Measurements from ENCODE around the gene PERCC1. TPM values are rescaled to one million over a fixed set of nuclear protein-coding genes. Genes with fewer than 3 reads are reported as not detected.
"Not testable (repeated sequence)": the region's sequence is repeated elsewhere in the genome, so short reads cannot be mapped to it uniquely, and the experiment has no call there.

Gene PERCC1
- total RNA-seq, 2 experiments from 2014 or later: not detected

DNA sequence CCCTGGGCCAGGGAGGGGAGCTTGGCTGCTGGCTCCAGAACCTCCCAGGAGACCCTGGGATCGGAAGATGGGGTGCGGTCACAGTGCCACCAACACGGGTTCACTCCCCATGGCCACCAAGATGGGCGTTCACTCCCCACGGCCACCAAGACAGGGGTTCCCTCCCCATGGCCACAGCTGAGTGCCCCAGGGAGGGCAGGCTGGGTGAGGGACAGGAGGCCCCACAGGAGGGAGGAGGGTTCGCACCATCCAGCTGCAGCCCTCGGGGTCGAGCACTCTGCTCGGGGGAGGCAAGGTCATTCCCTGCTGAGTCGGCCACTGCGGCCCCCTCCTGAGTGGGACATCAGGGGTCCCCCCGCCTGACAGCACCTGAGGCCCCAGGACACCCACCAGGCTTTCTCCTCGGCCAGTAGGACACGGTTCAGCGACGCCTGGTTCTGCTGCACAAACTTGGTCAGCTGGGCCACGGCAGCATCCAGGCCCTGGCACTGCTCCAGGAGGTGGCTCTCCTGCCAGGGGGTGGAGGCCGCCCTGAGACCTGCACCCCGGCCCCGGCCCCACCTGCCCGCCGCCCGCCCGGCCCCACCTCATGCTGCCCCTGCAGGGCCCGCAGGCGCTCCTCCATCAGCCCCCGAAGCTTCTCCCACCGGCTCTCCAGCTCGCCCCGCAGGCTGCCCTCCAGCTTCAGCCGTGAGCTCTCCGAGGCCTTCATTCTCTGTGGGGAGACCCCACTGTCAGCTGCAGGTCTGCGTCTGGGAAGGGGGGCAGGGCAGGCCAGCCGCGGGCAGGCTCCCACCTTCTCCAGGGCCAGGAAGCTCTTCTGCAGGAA lies 7.6 kb downstream of the PERCC1 start:
- POLR2A ChIA-PET: no interaction called here
- Histone ChIP-seq H3K27ac (ENCODE audit: low read depth, low read length, poor library complexity, severe bottlenecking) (no peak overlapping the region), H3K9me3 (ENCODE audit: low read length) (no peaks in the 10 kb centered on the region), H3K79me2 (ENCODE audit: insufficient read depth, low read depth, low read length) (no peaks in the 10 kb centered on the region), H3K4me1 (ENCODE audit: insufficient read depth, low read length, poor library complexity, severe bottlenecking) (no peaks in the 10 kb centered on the region), H3K4me2 (ENCODE audit: low read length) (no peak overlapping the region), H3K36me3 (ENCODE audit: insufficient read depth, low read length) (no peaks in the 10 kb centered on the region), H3K9me2 (ENCODE audit: insufficient read depth, low read length) (no peaks in the 10 kb centered on the region), H4K20me1 (ENCODE audit: insufficient read depth, low read length) (no peaks in the 10 kb centered on the region), H2AFZ (ENCODE audit: low read length) (no peak overlapping the region), H3K4me3 (ENCODE audit: low read depth, low read length, poor library complexity, severe bottlenecking) (no peak overlapping the region)
- DNase-seq (ENCODE audit: low spot score): no peak
- CTCF ChIA-PET (ENCODE audit: unreplicated experiment): no interaction called here
- no peak for TF ChIP-seq EZH2phosphoT487 (IDR thresholded peaks at IDR 0.05; ENCODE audit: borderline replicate concordance, low read depth, low read length)
- TF ChIP-seq, protein P1, sequence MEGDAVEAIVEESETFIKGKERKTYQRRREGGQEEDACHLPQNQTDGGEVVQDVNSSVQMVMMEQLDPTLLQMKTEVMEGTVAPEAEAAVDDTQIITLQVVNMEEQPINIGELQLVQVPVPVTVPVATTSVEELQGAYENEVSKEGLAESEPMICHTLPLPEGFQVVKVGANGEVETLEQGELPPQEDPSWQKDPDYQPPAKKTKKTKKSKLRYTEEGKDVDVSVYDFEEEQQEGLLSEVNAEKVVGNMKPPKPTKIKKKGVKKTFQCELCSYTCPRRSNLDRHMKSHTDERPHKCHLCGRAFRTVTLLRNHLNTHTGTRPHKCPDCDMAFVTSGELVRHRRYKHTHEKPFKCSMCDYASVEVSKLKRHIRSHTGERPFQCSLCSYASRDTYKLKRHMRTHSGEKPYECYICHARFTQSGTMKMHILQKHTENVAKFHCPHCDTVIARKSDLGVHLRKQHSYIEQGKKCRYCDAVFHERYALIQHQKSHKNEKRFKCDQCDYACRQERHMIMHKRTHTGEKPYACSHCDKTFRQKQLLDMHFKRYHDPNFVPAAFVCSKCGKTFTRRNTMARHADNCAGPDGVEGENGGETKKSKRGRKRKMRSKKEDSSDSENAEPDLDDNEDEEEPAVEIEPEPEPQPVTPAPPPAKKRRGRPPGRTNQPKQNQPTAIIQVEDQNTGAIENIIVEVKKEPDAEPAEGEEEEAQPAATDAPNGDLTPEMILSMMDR (conservative IDR thresholded peaks at IDR 0.05; ENCODE audit: low read length): no peak
- intact Hi-C loops (cut with micrococcal nuclease; ENCODE audit: unreplicated experiment): no loop called here
- no TSS peak for BruUV-seq (replicated peaks)

DNA sequence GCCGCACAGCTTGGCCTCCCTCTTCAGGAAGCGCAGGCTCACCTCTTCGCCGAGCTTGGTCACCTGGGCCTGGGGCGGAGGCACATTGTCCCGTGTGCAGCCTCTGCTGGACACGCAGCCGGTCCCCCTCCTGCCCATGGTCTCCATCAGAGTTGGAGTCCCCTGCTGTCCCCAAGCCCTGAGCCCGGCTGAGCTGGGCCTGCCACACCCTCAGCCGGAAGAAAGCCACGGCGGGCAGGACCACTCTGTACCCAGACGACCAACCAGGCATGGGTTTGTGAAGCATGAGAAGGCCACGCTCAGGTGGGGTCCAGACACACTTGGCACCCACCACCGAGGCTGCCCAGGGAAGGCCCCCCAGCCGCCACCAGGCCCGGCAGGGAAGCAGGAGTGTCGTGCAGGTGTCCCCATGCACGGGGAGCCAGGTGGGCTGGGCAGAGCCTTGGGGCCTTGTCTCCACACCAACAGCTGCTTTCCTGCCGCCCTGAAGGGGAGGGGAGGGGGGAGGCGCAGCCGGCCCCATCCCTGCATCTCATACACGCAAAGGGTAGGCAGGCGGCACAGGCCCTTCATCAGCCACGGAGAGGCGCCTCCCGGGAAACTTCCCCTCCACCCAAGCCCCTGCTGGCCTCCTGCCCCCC lies 8.3 kb downstream of the PERCC1 start:
- DNase-seq (ENCODE audit: low spot score): no peak
- intact Hi-C loops (cut with micrococcal nuclease; ENCODE audit: unreplicated experiment): no loop called here
- Histone ChIP-seq H3K79me2 (ENCODE audit: insufficient read depth, low read depth, low read length) (no peaks in the 10 kb centered on the region), H3K9me2 (ENCODE audit: insufficient read depth, low read length) (no peaks in the 10 kb centered on the region), H3K4me2 (ENCODE audit: low read length) (no peak overlapping the region), H3K27ac (ENCODE audit: low read depth, low read length, poor library complexity, severe bottlenecking) (no peak overlapping the region), H2AFZ (ENCODE audit: low read length) (no peak overlapping the region), H3K36me3 (ENCODE audit: insufficient read depth, low read length) (no peaks in the 10 kb centered on the region), H3K9me3 (ENCODE audit: low read length) (no peaks in the 10 kb centered on the region), H4K20me1 (ENCODE audit: insufficient read depth, low read length) (no peaks in the 10 kb centered on the region), H3K4me1 (ENCODE audit: insufficient read depth, low read length, poor library complexity, severe bottlenecking) (no peaks in the 10 kb centered on the region), H3K4me3 (ENCODE audit: low read depth, low read length, poor library complexity, severe bottlenecking) (no peak overlapping the region)
- CTCF ChIA-PET (ENCODE audit: unreplicated experiment): no interaction called here
- POLR2A ChIA-PET: no interaction called here
- BruUV-seq (replicated peaks): no TSS peak
- TF ChIP-seq, protein P1 (conservative IDR thresholded peaks at IDR 0.05; ENCODE audit: low read length): no peak
- no peak for TF ChIP-seq EZH2phosphoT487 (IDR thresholded peaks at IDR 0.05; ENCODE audit: borderline replicate concordance, low read depth, low read length)

GRCh38 chr16:1439699-1440074 lies 8.8 kb downstream of the PERCC1 start:
- H3K4me1 ChIP-seq (ENCODE audit: insufficient read depth, low read length, poor library complexity, severe bottlenecking); H2AFZ ChIP-seq (ENCODE audit: low read length); H3K9me3 ChIP-seq (ENCODE audit: low read length); H3K4me3 ChIP-seq (ENCODE audit: low read depth, low read length, poor library complexity, severe bottlenecking); DNase-seq (ENCODE audit: low spot score); CTCF ChIA-PET (ENCODE audit: unreplicated experiment); H4K20me1 ChIP-seq (ENCODE audit: insufficient read depth, low read length); H3K27ac ChIP-seq (ENCODE audit: low read depth, low read length, poor library complexity, severe bottlenecking); H3K36me3 ChIP-seq (ENCODE audit: insufficient read depth, low read length); intact Hi-C loops (cut with micrococcal nuclease; ENCODE audit: unreplicated experiment); H3K4me2 ChIP-seq (ENCODE audit: low read length); H3K9me2 ChIP-seq (ENCODE audit: insufficient read depth, low read length); H3K79me2 ChIP-seq (ENCODE audit: insufficient read depth, low read depth, low read length); POLR2A ChIA-PET; BruUV-seq (replicated peaks): not testable (repeated sequence)

All from OCI-LY7 (cell line).